Adipocyte (in vitro differentiated cells): ENCODE results near the gene TMEM132D.

ENCODE experiments used
- DNase-seq: peaks from one replicate; pipeline ENCODE4 v3.0.0-alpha.2; 2015; ENCODE audit warnings: low read depth
- H3K27me3 ChIP-seq: replicated peaks from 2 replicates; pipeline ENCODE4 v1.7.0; 2013; ENCODE audit warnings: mild to moderate bottlenecking, low read length, moderate library complexity; ENCODE audit not compliant: control insufficient read depth, insufficient read depth
- H3K36me3 ChIP-seq: 2 replicates; pipeline ENCODE4 v1.7.0; 2013; ENCODE audit warnings: low read length, mild to moderate bottlenecking, moderate library complexity; ENCODE audit not compliant: control insufficient read depth, insufficient read depth, severe bottlenecking
- H3K4me1 ChIP-seq: 2 replicates; pipeline ENCODE4 v1.7.0; 2013; ENCODE audit warnings: mild to moderate bottlenecking, low read length, moderate library complexity; ENCODE audit not compliant: control insufficient read depth, insufficient read depth
- H3K4me3 ChIP-seq: 2 replicates; pipeline ENCODE4 v1.7.0; 2013; ENCODE audit warnings: mild to moderate bottlenecking, low read length, moderate library complexity
- H3K9ac ChIP-seq: 2 replicates; pipeline ENCODE4 v1.7.0; 2013; ENCODE audit warnings: mild to moderate bottlenecking, low read length, moderate library complexity
- H3K9me3 ChIP-seq: 2 replicates; pipeline ENCODE4 v1.7.0; 2013; ENCODE audit warnings: mild to moderate bottlenecking, low read length, moderate library complexity; ENCODE audit not compliant: control insufficient read depth

The TMEM132D gene

GRCh38 chr12:129903956-129904829 is at the start of gene TMEM132D:
TMEM132D (minus strand) TSS chr12:129904025.
- H3K9me3 ChIP-seq, result peaks cover 2% of the 10 kb centered on the region
- H3K4me3 ChIP-seq, result no peak within 1 kb of the TSS
- DNase-seq, result peak; percentile 84
- peaks cover 48% of the 10 kb centered on the region for H3K27me3 ChIP-seq
- H3K4me1 ChIP-seq, result no peaks in the 10 kb centered on the region
- no peaks in the 10 kb centered on the region for H3K36me3 ChIP-seq
- no peak within 1 kb of the TSS for H3K9ac ChIP-seq

GRCh38 chr12:129949651-129950050 is 45.8 kb upstream of the TMEM132D start:
- Histone ChIP-seq H3K9ac (no peak overlapping the region), H3K36me3 (no peaks in the 10 kb centered on the region), H3K4me3 (no peak overlapping the region), H3K4me1 (no peaks in the 10 kb centered on the region), H3K27me3 (no peaks in the 10 kb centered on the region), H3K9me3 (peaks cover 8% of the 10 kb centered on the region)
- DNase-seq, result no peak

DNA sequence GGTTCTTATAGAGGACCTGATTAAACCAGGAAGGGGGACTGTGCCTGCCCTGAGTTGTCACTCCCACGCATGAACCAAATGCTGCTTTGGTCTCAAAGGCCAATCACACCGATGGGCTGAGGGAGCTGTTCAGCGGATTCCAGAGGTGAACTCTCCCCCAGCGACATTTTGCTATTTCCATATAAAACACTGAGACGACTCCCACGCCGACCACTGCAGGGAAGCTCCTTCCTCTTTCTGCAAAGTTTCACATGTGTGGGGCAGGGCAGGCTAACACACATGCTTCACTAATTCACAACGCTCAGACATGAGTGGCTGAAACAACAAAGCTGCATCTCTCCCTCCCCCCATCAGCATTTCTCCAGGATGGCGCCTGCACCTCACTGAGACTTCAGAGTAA is 37.8 kb upstream of the TMEM132D start:
- DNase-seq, result no peak
- no peaks in the 10 kb centered on the region for H3K27me3 ChIP-seq
- H3K9ac ChIP-seq, result no peak overlapping the region
- no peaks in the 10 kb centered on the region for H3K36me3 ChIP-seq
- no peaks in the 10 kb centered on the region for H3K9me3 ChIP-seq
- H3K4me3 ChIP-seq, result no peak overlapping the region
- H3K4me1 ChIP-seq, result no peaks in the 10 kb centered on the region

DNA sequence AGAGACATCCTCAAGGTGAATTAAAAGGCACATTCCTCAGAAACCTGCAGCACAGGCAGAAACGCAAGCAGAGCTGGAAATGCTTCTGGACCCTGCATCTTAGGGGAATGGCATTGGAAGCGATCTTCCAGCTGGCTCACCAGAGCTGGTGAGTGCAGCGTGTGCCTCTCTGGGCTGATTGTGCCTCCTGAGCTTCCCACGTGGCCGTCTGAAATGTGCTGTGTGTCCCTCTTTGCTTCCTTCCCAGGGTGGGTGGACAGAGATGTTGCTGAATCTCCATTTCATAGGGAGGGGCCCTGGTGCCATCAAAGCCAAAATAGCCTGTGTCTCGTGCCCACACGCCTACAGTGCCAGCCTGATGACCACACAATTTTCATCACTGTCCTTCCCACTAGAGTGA is 34.3 kb upstream of the TMEM132D start:
- Histone ChIP-seq H3K4me3 (no peak overlapping the region), H3K4me1 (no peaks in the 10 kb centered on the region), H3K27me3 (no peaks in the 10 kb centered on the region), H3K9ac (no peak overlapping the region), H3K9me3 (no peaks in the 10 kb centered on the region), H3K36me3 (no peaks in the 10 kb centered on the region)
- DNase-seq, result no peak

DNA sequence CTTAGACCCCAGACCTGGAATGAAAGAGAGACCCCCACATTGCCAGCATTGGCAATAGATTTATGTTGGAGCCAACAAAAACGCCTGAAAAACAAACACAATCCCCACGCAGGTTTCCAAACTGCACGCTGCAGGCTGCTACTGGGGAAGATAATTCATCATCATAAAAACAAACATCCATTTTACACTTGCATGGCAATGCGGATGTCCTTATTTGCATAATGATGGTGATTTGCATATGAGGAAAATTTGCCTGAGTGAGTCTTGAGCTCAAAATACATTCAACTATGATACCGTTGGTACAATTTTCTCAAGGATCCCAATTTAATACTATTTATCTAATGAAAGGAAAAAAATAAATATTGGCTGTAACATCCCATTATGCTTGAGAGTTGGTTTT is 33.6 kb upstream of the TMEM132D start:
- DNase-seq, result no peak
- Histone ChIP-seq H3K9me3 (no peaks in the 10 kb centered on the region), H3K9ac (no peak overlapping the region), H3K27me3 (no peaks in the 10 kb centered on the region), H3K4me1 (no peaks in the 10 kb centered on the region), H3K4me3 (no peak overlapping the region), H3K36me3 (no peaks in the 10 kb centered on the region)

DNA sequence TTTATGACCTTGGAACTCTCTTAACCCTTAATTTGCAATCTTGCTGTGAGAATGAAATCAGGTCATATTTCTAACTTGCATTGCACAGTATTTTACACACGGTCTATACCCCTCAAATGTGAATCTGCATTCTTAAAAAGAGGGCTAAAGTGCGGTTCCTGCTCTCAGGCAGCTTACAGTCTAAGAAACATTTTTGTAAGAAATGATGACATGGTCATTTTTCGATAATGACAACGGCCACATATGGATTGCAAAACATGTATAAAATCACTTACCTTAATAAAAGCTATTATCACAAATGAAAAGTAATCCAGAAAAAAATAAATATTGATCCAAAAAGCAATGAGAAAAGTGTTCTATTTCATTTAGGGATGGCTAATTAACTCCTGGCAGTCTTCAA is 24.8 kb upstream of the TMEM132D start:
- Histone ChIP-seq H3K4me1 (no peaks in the 10 kb centered on the region), H3K4me3 (no peak overlapping the region), H3K36me3 (no peaks in the 10 kb centered on the region), H3K9ac (no peak overlapping the region), H3K27me3 (no peaks in the 10 kb centered on the region), H3K9me3 (no peaks in the 10 kb centered on the region)
- no peak for DNase-seq

GRCh38 chr12:129927316-129927900 is 23.6 kb upstream of the TMEM132D start:
- no peaks in the 10 kb centered on the region for H3K4me1 ChIP-seq
- peak; percentile 90 for DNase-seq
- no peaks in the 10 kb centered on the region for H3K9me3 ChIP-seq
- H3K27me3 ChIP-seq, result no peaks in the 10 kb centered on the region
- H3K36me3 ChIP-seq, result no peaks in the 10 kb centered on the region
- no peak overlapping the region for H3K4me3 ChIP-seq
- no peak overlapping the region for H3K9ac ChIP-seq

DNA sequence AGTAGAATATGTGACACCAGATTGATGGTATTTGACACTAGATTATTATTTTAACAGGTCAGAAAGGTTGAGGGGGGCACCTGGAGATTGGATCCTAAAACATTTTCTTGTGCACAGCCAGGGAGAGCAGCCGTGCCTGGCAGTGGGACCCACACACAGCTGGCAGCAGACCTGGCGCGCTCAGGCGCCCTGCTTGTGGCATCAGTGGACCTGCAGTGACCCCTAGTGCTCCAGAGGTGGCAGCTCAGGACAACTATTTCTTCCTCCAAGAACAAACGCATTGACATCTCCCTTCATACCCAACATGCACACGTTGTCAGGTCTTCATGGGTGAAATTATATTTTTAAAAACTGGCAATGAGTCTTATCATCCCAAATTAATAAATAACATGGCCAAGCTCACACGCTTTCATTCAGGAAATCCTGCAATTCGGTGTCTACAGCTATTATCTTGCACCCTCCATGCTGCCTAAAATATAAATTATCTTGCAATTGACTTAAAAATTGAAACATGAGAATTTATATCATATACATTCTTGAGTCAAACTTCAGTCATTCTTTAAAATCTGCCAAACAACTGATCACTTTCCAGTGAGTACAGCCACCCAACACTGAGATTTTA is 7.7 kb upstream of the TMEM132D start:
- H3K4me3 ChIP-seq, result no peak overlapping the region
- DNase-seq, result peak; percentile 83

GRCh38 chr12:129909051-129910020 is 5.5 kb upstream of the TMEM132D start:
- Histone ChIP-seq H3K9ac (no peak overlapping the region), H3K4me1 (peaks cover 7% of the 10 kb centered on the region), H3K4me3 (no peak overlapping the region), H3K36me3 (no peaks in the 10 kb centered on the region), H3K27me3 (peaks cover 66% of the 10 kb centered on the region), H3K9me3 (peaks cover 2% of the 10 kb centered on the region)
- DNase-seq, result no peak

More for the DNA sequence above, 7.7 kb upstream of the TMEM132D start:
- H3K9me3 ChIP-seq, result no peaks in the 10 kb centered on the region
- peaks cover 46% of the 10 kb centered on the region for H3K27me3 ChIP-seq
- H3K36me3 ChIP-seq, result no peaks in the 10 kb centered on the region
- no peak overlapping the region for H3K9ac ChIP-seq
- H3K4me1 ChIP-seq, result peaks cover 7% of the 10 kb centered on the region

- Histone ChIP-seq H3K4me3 (no peak overlapping the region), H3K27me3 (peaks cover 46% of the 10 kb centered on the region), H3K9ac (no peak overlapping the region), H3K36me3 (no peaks in the 10 kb centered on the region), H3K4me1 (no peaks in the 10 kb centered on the region), H3K9me3 (peaks cover 2% of the 10 kb centered on the region)
- DNase-seq, result peak; percentile 57
These were observed 506 bp downstream of the TMEM132D start for GRCh38 chr12:129903092-129903945.
